ENCODE measurements around the gene FAM110A.

- TF ChIP-seq CTCF (IDR thresholded peaks at IDR 0.05) (no peak), ZFX (IDR thresholded peaks at IDR 0.05; ENCODE audit: borderline replicate concordance) (no peak)
These were observed 48.2 kb downstream of the FAM110A start for GRCh38 chr20:881783-882144.
